ENCODE data around the gene RGS13. TPM values are rescaled to one million over a fixed set of nuclear protein-coding genes. Genes with fewer than 3 reads are reported as not detected.
"Not testable (repeated sequence)": the region's sequence is repeated elsewhere in the genome, so short reads cannot be mapped to it uniquely, and the experiment has no call there.

Gene RGS13
- polyA plus RNA-seq, 10 donors = 0.22 to 1.1 (median 0.73) TPM

GRCh38 chr1:192675716-192676115, 39.8 kb downstream of the RGS13 start:
- no peak for DNase-seq

- no peak for DNase-seq
Measured at GRCh38 chr1:192678099-192678498, 42.2 kb downstream of the RGS13 start.

GRCh38 chr1:192682335-192682734, 46.4 kb downstream of the RGS13 start:
- no peak for DNase-seq

- not testable (repeated sequence) for DNase-seq
Measured at GRCh38 chr1:192683081-192683480, 47.1 kb downstream of the RGS13 start.

GRCh38 chr1:192689459-192689858, 53.5 kb downstream of the RGS13 start:
- DNase-seq = no peak

- no peak for DNase-seq
Measured at GRCh38 chr1:192691041-192691440, 55.1 kb downstream of the RGS13 start.

GRCh38 chr1:192696082-192696481, 60.1 kb downstream of the RGS13 start:
- DNase-seq = no peak

- no peak for DNase-seq
Measured at GRCh38 chr1:192697771-192698170, 61.8 kb downstream of the RGS13 start.

- DNase-seq = no peak
Measured at GRCh38 chr1:192698731-192699130, 62.8 kb downstream of the RGS13 start.

GRCh38 chr1:192700834-192701271, 64.9 kb downstream of the RGS13 start:
- peak in 1 of 3 donors; percentile 69 for DNase-seq

- peak in 1 of 3 donors; percentile 34 for DNase-seq
Measured at GRCh38 chr1:192702212-192702902, 66.4 kb downstream of the RGS13 start.

- no peak for DNase-seq
Measured at GRCh38 chr1:192703283-192704206, 67.6 kb downstream of the RGS13 start.

GRCh38 chr1:192705510-192705909, 69.6 kb downstream of the RGS13 start:
- no peak for DNase-seq

- no peak for DNase-seq
Measured at GRCh38 chr1:192706936-192707335, 71.0 kb downstream of the RGS13 start.

GRCh38 chr1:192707978-192708547, 72.1 kb downstream of the RGS13 start:
- no peak for DNase-seq

- no peak for DNase-seq
Measured at GRCh38 chr1:192709544-192709943, 73.6 kb downstream of the RGS13 start.

Other genes with a start within 250 kb of the RGS13 start
- gene RGS1, start 60.4 kb upstream of the RGS13 start, polyA plus RNA-seq (ENCODE audit: insufficient read length in 10 of 10) = 1 to 10 TPM; 1.1 to 8.2 (median 3.5) TPM
- gene RGS2, start 172.9 kb downstream of the RGS13 start, polyA plus RNA-seq (ENCODE audit: insufficient read length in 10 of 10) = 100 to 1,000 TPM in 8 of 10 donors, 10 to 100 TPM in 2; 84.3 to 139 (median 107) TPM

Data from muscle of back (tissue), 11 donors.